Measurements from ENCODE around the gene MRPS31.

Gene MRPS31

GRCh38 chr13:40770934-40771618 is at the start of gene MRPS31:
Gene MRPS31 (minus strand): TSS chr13:40771190. CDS start chr13:40771136, 54 bp downstream.
- in situ Hi-C loops (cut with HindIII; ENCODE audit: low sequenced_read_pairs), result no loop called here

- in situ Hi-C loops (cut with HindIII; ENCODE audit: low sequenced_read_pairs), result no loop called here
Measured at GRCh38 chr13:40819797-40820315, 48.9 kb upstream of the MRPS31 start.

- in situ Hi-C loops (cut with HindIII; ENCODE audit: low sequenced_read_pairs), result no loop called here
Measured at GRCh38 chr13:40818926-40819325, 47.9 kb upstream of the MRPS31 start.

GRCh38 chr13:40814803-40815202 is 43.8 kb upstream of the MRPS31 start:
- in situ Hi-C loops (cut with HindIII; ENCODE audit: low sequenced_read_pairs), result no loop called here

- in situ Hi-C loops (cut with HindIII; ENCODE audit: low sequenced_read_pairs), result no loop called here
Measured at GRCh38 chr13:40813667-40814454, 42.9 kb upstream of the MRPS31 start.

GRCh38 chr13:40812724-40813445 is 41.9 kb upstream of the MRPS31 start:
- in situ Hi-C loops (cut with HindIII; ENCODE audit: low sequenced_read_pairs), result no loop called here

GRCh38 chr13:40812102-40812501 is 41.1 kb upstream of the MRPS31 start:
- in situ Hi-C loops (cut with HindIII; ENCODE audit: low sequenced_read_pairs), result no loop called here

GRCh38 chr13:40809471-40809870 is 38.5 kb upstream of the MRPS31 start:
- in situ Hi-C loops (cut with HindIII; ENCODE audit: low sequenced_read_pairs), result no loop called here

GRCh38 chr13:40806241-40806640 is 35.3 kb upstream of the MRPS31 start:
- in situ Hi-C loops (cut with HindIII; ENCODE audit: low sequenced_read_pairs), result no loop called here

- in situ Hi-C loops (cut with HindIII; ENCODE audit: low sequenced_read_pairs), result no loop called here
Measured at GRCh38 chr13:40803316-40803715, 32.3 kb upstream of the MRPS31 start.

GRCh38 chr13:40801255-40802217 is 30.5 kb upstream of the MRPS31 start:
- in situ Hi-C loops (cut with HindIII; ENCODE audit: low sequenced_read_pairs), result no loop called here

- in situ Hi-C loops (cut with HindIII; ENCODE audit: low sequenced_read_pairs), result no loop called here
Measured at GRCh38 chr13:40800559-40800958, 29.6 kb upstream of the MRPS31 start.

- in situ Hi-C loops (cut with HindIII; ENCODE audit: low sequenced_read_pairs), result no loop called here
Measured at GRCh38 chr13:40799508-40799907, 28.5 kb upstream of the MRPS31 start.

- in situ Hi-C loops (cut with HindIII; ENCODE audit: low sequenced_read_pairs), result no loop called here
Measured at GRCh38 chr13:40798380-40798779, 27.4 kb upstream of the MRPS31 start.

GRCh38 chr13:40796649-40797048 is 25.7 kb upstream of the MRPS31 start:
- in situ Hi-C loops (cut with HindIII; ENCODE audit: low sequenced_read_pairs), result no loop called here

- in situ Hi-C loops (cut with HindIII; ENCODE audit: low sequenced_read_pairs), result no loop called here
Measured at GRCh38 chr13:40794414-40795368, 23.7 kb upstream of the MRPS31 start.

- in situ Hi-C loops (cut with HindIII; ENCODE audit: low sequenced_read_pairs), result no loop called here
Measured at GRCh38 chr13:40793339-40793738, 22.3 kb upstream of the MRPS31 start.

- in situ Hi-C loops (cut with HindIII; ENCODE audit: low sequenced_read_pairs), result no loop called here
Measured at GRCh38 chr13:40792284-40793051, 21.5 kb upstream of the MRPS31 start.
